Fibroblast of mammary gland (primary cell): Measurements from ENCODE around the gene MTERF1.

Experiments
- DNase-seq: peaks from one replicate; pipeline ENCODE4 v3.0.0-alpha.2; 2010; ENCODE audit warnings: low read depth
- H3K4me3 ChIP-seq: 2 replicates; pipeline ENCODE4 v1.5.1; 2011; ENCODE audit warnings: low read depth, mild to moderate bottlenecking, low read length, moderate library complexity; ENCODE audit not compliant: control insufficient read depth
- TF ChIP-seq, protein P1 (sequence below): conservative IDR thresholded peaks from 2 replicates; pipeline ENCODE4 v1.5.1; 2011; ENCODE audit warnings: low read depth, low read length, inconsistent platforms; ENCODE audit not compliant: control insufficient read depth, insufficient read depth

Gene MTERF1

DNA sequence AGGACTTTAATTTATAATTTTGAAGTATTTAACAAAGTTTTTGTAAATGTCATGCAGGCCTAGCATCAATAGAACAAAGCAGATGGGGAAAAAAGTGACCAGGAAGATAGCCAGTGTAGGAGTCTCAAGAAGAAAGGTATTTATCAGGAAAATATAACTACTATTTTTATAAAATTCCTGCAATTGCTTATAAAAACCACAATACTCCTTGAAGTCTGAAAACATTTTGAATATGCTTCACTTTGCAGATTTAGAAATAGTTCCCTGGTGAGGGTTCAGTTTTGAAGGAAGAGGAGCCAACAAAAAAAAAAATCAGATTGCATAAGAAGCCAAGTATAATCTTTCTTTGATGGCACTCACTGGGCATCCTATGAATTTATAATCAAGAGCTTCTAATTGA, 34.1 kb downstream of the MTERF1 start:
- no peak for DNase-seq
- H3K4me3 ChIP-seq: no peak overlapping the region
- TF ChIP-seq, protein P1, sequence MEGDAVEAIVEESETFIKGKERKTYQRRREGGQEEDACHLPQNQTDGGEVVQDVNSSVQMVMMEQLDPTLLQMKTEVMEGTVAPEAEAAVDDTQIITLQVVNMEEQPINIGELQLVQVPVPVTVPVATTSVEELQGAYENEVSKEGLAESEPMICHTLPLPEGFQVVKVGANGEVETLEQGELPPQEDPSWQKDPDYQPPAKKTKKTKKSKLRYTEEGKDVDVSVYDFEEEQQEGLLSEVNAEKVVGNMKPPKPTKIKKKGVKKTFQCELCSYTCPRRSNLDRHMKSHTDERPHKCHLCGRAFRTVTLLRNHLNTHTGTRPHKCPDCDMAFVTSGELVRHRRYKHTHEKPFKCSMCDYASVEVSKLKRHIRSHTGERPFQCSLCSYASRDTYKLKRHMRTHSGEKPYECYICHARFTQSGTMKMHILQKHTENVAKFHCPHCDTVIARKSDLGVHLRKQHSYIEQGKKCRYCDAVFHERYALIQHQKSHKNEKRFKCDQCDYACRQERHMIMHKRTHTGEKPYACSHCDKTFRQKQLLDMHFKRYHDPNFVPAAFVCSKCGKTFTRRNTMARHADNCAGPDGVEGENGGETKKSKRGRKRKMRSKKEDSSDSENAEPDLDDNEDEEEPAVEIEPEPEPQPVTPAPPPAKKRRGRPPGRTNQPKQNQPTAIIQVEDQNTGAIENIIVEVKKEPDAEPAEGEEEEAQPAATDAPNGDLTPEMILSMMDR: no peak

DNA sequence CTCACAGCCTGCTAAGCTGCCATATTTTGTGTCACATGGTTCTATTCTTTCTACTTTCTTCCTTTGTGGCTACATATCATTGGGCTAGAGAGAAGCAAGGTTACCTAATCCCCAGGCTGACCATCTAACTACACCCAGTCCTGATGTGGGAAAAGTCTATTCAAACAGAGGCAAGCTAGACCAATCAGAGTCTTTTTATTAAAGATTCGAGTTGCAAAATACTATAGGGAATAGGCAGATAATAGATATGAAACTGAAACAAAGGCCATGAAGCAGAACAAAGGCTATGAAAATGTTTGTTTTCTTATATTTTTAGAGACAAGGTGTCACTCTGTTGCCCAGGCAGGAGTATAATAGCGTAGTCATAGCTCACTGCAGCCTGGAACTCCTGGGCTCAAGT, 36.7 kb downstream of the MTERF1 start:
- no peak for DNase-seq
- no peak overlapping the region for H3K4me3 ChIP-seq
- TF ChIP-seq, protein P1: no peak

DNA sequence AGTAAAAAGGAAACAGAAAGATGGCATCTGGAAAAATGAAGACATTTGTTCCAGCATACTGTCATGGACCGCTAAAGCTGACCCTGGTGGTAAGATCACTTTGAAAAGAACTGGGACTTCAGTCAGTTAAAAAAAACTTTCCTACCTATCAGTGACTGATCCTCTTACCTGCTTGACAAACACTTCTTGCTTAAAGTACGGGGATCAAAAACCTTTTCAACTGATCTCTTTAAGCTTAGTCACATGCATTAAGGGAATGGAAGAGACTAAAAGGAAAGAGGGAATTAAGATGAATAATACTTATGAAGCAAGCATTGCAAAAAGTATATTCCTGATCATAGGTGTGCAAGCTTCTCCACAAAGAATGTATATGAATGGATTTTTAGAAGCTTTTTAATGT, 42.1 kb downstream of the MTERF1 start:
- TF ChIP-seq, protein P1: no peak
- H3K4me3 ChIP-seq: no peak overlapping the region
- no peak for DNase-seq

DNA sequence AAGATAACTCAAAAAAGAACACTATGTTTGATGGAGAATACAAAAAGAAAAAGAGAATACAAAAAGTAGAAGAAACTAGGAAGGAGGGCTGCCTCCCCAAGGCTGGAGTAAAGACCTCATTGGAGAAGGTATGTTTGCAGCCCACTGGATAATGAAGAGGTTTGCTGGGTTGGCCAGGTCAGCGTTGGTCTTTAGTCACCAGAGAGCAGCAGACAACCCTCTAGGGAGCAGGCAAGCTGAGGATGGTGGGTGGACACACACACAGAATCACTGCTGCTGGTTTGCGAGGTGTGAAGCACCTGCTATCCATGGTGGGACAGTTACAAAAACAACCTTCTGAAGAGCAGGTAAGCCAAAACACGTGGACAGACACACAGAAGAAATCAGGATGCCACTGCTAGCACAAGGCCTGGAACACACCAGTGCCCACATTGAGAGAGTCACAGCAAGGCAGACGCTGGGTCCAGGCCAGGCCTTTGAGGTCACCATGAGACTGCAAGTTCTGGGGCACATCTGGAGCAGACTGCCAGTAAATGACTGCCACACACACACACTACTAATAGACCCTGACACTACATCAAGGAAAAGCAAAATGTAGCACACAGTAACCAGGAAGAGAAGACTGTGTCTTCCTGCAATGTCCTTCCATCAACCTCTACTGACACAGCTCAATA, 43.0 kb downstream of the MTERF1 start:
- TF ChIP-seq, protein P1: no peak
- H3K4me3 ChIP-seq: no peak overlapping the region
- DNase-seq: no peak

DNA sequence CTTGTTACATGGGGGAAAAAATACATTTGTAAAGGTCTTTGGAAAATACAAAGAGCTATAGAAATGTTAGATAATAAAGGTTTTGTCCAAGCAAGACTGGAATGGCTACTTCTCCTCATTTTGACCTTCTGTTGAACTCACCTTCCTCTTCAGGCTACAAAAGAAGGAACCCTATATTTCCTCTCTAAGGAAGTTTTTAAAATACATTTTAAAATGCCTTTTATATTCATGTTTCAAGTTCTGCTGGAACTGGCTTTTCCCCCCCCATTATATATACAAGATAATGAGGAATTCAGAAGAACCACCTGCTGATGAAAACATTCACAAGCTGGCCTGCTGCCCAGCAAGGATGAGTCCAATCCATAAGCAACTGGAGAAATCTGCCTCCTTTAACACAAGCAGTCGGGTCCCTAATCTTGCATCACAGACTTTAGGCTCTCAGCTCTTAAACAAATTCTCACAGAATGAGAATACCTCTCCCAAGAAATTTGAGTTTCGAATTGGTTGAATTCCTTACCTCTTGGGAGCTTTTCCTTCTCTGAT, 44.6 kb downstream of the MTERF1 start:
- H3K4me3 ChIP-seq: no peak overlapping the region
- TF ChIP-seq, protein P1: no peak
- peak; percentile 18 for DNase-seq

DNA sequence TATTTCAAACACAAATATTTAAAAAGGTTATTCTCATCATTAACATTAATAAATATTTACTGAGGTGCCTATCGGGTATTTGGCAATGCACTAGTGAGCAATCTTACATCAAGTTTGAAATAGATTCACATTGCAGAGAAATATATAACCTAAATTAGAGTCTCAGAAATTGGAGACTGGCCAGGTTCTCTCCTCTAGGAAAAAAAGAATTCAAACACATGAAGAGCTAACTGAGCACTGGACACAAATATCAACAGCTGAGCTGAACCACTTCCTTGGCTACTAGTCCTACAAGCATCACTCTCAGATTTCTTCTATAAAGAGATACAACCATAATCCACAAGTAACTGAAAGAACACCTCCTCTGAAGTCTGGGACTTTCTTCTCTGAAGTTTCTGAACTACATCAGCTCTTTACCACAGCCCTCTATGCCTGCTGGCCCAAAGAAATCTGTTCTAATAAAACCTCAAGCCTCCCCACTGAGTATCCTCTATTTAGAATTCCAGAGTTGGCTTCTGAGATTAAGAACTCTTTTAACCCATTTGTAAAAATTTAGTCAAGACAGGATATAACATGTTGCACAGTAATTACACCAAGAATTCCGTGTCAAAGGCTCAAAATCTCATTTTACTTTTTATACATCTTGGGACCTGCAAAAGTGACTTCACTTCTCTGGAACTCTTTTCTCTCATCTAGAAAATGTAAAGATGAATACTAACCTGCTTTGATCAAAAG, 45.2 kb downstream of the MTERF1 start:
- TF ChIP-seq, protein P1: no peak
- no peak overlapping the region for H3K4me3 ChIP-seq
- DNase-seq: no peak
